Adrenal gland (tissue), 12 donors: Measurements from ENCODE around the gene HCK. TPM values are rescaled to one million over a fixed set of nuclear protein-coding genes. Genes with fewer than 3 reads are reported as not detected.

ENCODE experiments used
- DNase-seq, 7 donors: peaks; one replicate each; pipeline ENCODE4 v3.0.0-alpha.2; 2019 to 2020
- H3K27ac ChIP-seq, 5 donors: fragments of 200-600 bp; sonication (generic) in 4 of 5; 1 replicate in 3 of 5; 2 replicates in 2 of 5; pipeline versions ENCODE4 v1.5.1 to v1.8.0; 2016 to 2020; ENCODE audit warnings: mild to moderate bottlenecking in 1 of 5
- H3K27me3 ChIP-seq: fragments of 200-600 bp; 2 replicates; pipeline ENCODE4 v1.8.0; 2021
- H3K36me3 ChIP-seq, 2 donors: fragments of 200-600 bp; replicated peaks in 1 of 2; 1 replicate in 1 of 2; 2 replicates in 1 of 2; pipeline versions ENCODE4 v1.5.1 to v1.8.0; 2018 to 2022
- H3K4me1 ChIP-seq, 2 donors: fragments of 200-600 bp; replicated peaks in 1 of 2; 1 replicate in 1 of 2; 2 replicates in 1 of 2; pipeline versions ENCODE4 v1.5.1 to v1.8.0; 2018 to 2021
- H3K4me3 ChIP-seq, 4 donors: fragments of 200-600 bp; sonication (generic) in 3 of 4; one replicate each; pipeline ENCODE4 v1.5.1; 2016 to 2018
- H3K9me3 ChIP-seq, 3 donors: fragments of 200-600 bp; sonication (generic) in 1 of 3; replicated peaks in 1 of 3; 1 replicate in 2 of 3; 2 replicates in 1 of 3; pipeline versions ENCODE4 v1.5.1 to v1.8.0; 2016 to 2021
- POLR2A ChIP-seq, 2 donors: fragments of 450-650 bp; IDR thresholded peaks; one replicate each; pipeline ENCODE4 v1.6.1; 2017; ENCODE audit warnings: antibody characterized with exemption in 2 of 2, mild to moderate bottlenecking in 2 of 2, moderate library complexity in 1 of 2
- WGBS, 4 donors: extraction: QIAGEN DNeasy Blood & Tissue Kit in 2 of 4; methylation state at CpG; one replicate each; pipeline versions ENCODE4 v1.1.5 to v1.1.7; 2013 to 2017; 5-methylcytosine and 5-hydroxymethylcytosine counted together
- intact Hi-C, 2 donors: fragments of 100-400 bp; cut with DNase I; formaldehyde crosslinking; loops; one replicate each; pipeline versions ENCODE4 v1.14.1 to v1.15.0; 2022 to 2023
- polyA plus RNA-seq, 3 donors: library from polyadenylated mRNA; stranded (reverse); fragments of 200-250 nt in 2 of 3; fragments of 350-450 nt in 1 of 3; fragmentation: Illumina TruSeq in 1 of 3; extraction: RNeasy Lipid Tissue Mini Kit (QIAGEN cat#74804) in 1 of 3; gene quantifications; one replicate each; pipeline ENCODE4 v1.2.3, GENCODE V29; 2013 to 2014
- total RNA-seq, 9 donors: library from RNA; depleted of rRNA in 4 of 9; stranded (reverse); fragments of >200 nt in 4 of 9; fragments of 120-200 nt in 1 of 9; fragmentation: NEBNext Ultra II Directional in 1 of 9; extraction: Animal tissue kit (Norgen Biotek cat#: 25700) in 1 of 9; gene quantifications; one replicate each; pipeline versions ENCODE4 v1.1.0 to v1.2.4, GENCODE V29; 2013 to 2023
- TF ChIP-seq, protein P1 (sequence below), 6 experiments: fragments of 450-650 bp in 4 of 6; fragments of 200-600 bp in 2 of 6; sonication (generic) in 1 of 6; IDR thresholded peaks; 1 replicate in 5 of 6; 2 replicates in 1 of 6; pipeline versions ENCODE4 v1.5.1 to v1.8.0; 2016 to 2021; ENCODE audit warnings: antibody characterized with exemption in 6 of 6, mild to moderate bottlenecking in 2 of 6, moderate library complexity in 1 of 6
- donor health status: healthy with polysubstance abuse.
- donor health status: Bipolar disorder and iron deficiency.
- donor health status: DM: yes; HTN: yes; CAD: no.
- donor health status: DM: no; HTN: no; CAD: no.
- donor health status: DM: no; HTN: no; CAD: no.
- donor health status: DM: yes; HTN: yes; CAD: no.

HCK gene
- total and polyA plus RNA-seq, 12 donors = 3.7 to 49.8 (median 17.0) TPM

DNA sequence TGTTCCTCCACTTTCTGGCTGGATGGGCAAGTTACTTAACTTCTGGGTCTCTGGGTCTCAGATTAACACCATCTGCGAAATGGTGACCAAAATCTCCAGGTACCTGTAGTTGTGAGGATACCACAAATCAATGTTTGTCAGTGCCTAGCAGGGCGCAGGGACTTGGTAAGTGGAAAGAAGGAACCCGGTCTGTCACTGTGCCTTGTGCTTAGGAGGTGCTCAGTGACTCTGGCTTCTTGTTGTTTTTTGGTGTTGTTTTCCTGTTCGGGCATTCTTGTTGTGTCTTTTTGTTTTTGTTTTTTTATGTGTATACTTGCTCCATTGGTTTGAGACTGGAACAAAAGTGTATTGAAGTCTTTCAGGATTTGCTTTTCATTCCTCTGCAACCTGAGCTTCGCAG is 75.3 kb downstream of the HCK start:
- Histone ChIP-seq H3K4me1 (peaks cover 0 to 6% of the 10 kb centered on the region in 2 donors), H3K36me3 (no peaks in the 10 kb centered on the region), H3K27ac (no peak overlapping the region), H3K27me3 (no peaks in the 10 kb centered on the region), H3K4me3 (no peak overlapping the region), H3K9me3 (no peaks in the 10 kb centered on the region)
- 93 to 100% (median 94%) methylated on average over 5 of the region's 5 CpGs for WGBS, 4 donors
- intact Hi-C loops = no loop called here
- TF ChIP-seq POLR2A (IDR thresholded peaks at IDR 0.05) = no peak
- TF ChIP-seq, protein P1, sequence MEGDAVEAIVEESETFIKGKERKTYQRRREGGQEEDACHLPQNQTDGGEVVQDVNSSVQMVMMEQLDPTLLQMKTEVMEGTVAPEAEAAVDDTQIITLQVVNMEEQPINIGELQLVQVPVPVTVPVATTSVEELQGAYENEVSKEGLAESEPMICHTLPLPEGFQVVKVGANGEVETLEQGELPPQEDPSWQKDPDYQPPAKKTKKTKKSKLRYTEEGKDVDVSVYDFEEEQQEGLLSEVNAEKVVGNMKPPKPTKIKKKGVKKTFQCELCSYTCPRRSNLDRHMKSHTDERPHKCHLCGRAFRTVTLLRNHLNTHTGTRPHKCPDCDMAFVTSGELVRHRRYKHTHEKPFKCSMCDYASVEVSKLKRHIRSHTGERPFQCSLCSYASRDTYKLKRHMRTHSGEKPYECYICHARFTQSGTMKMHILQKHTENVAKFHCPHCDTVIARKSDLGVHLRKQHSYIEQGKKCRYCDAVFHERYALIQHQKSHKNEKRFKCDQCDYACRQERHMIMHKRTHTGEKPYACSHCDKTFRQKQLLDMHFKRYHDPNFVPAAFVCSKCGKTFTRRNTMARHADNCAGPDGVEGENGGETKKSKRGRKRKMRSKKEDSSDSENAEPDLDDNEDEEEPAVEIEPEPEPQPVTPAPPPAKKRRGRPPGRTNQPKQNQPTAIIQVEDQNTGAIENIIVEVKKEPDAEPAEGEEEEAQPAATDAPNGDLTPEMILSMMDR (IDR thresholded peaks at IDR 0.05) = no peak
- DNase-seq = no peak

DNA sequence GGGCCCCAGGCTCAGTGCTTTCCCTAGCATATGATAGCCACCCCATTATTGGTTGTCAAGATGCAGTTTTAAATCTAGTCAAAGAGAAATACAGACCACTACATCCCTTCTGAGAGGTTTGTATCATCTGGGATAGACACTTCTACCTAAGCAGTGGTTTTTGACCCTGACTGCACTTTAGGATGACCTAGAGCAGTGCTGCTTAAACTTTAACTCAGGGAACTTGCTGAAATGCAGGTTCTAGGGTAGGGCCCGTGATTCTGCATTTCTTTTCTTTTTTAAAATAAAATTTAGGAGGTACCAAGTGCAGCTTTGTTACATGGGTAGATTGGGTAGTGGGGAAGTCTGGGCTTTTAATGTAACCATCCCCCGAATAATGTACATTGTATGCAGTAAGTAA is 76.1 kb downstream of the HCK start:
- WGBS, 4 donors = 83 to 98% (median 97%) methylated on average over 2 of the region's 2 CpGs
- no peak overlapping the region for H3K27ac ChIP-seq
- H3K4me1 ChIP-seq = peaks cover 0 to 6% of the 10 kb centered on the region in 2 donors
- intact Hi-C loops = no loop called here
- no peaks in the 10 kb centered on the region for H3K27me3 ChIP-seq
- H3K4me3 ChIP-seq = no peak overlapping the region
- no peak for DNase-seq
- no peaks in the 10 kb centered on the region for H3K36me3 ChIP-seq
- no peak for TF ChIP-seq POLR2A (IDR thresholded peaks at IDR 0.05)
- TF ChIP-seq, protein P1 (IDR thresholded peaks at IDR 0.05) = no peak
- H3K9me3 ChIP-seq = no peaks in the 10 kb centered on the region

DNA sequence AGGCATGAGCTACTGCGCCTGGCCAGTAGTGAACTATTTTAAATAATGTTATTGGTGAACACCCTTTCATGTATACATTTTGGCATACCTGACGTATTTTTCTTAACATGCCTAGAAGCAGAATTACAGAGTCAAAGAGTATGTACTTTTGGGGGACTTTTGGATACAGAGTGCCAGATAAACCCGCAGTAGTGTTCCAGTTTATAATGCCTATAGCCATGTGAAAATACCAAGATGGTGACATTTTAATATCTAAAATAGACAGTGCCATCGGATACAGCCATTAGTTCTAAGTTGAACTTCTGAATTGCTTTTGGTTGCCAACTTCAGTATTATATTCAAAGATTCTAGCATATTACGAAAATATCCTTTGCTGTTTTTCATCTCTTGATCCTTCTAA is 77.8 kb downstream of the HCK start:
- peaks cover 0 to 6% of the 10 kb centered on the region in 2 donors for H3K4me1 ChIP-seq
- intact Hi-C loops = no loop called here
- 92 to 98% (median 95%) methylated on average over 5 of the region's 5 CpGs for WGBS, 4 donors

DNA sequence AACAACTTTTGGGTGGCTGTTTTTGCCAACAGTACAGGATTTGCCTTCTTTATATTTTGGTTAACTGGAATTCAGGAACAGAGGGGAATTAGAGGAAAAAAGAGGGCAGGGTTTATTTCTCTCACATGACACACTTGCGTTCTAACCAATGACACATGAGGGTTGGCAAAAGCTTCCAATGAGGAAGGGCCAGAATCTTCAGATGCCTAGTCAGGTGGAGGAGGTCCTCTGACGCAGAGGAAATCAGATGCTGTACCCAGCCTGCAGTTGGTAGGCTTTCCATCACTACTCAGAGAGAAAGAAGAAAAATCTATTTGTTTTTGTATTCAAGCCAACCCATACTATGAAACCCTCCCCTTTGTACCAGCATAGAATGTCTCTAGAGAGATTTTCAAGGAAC is 78.3 kb downstream of the HCK start:
- peaks cover 0 to 7% of the 10 kb centered on the region in 2 donors for H3K36me3 ChIP-seq
- H3K9me3 ChIP-seq = no peaks in the 10 kb centered on the region
- no peak overlapping the region for H3K4me3 ChIP-seq
- H3K4me1 ChIP-seq = peaks cover 0 to 6% of the 10 kb centered on the region in 2 donors
- intact Hi-C loops = no loop called here
- no peak overlapping the region for H3K27ac ChIP-seq
- no peak for TF ChIP-seq POLR2A (IDR thresholded peaks at IDR 0.05)
- TF ChIP-seq, protein P1 (IDR thresholded peaks at IDR 0.05) = no peak
- no peak for DNase-seq
- no peaks in the 10 kb centered on the region for H3K27me3 ChIP-seq
- WGBS, 4 donors = 45 to 95% (median 70%) methylated on average over 2 of the region's 2 CpGs

More for the DNA sequence above, 77.8 kb downstream of the HCK start:
- no peak for TF ChIP-seq POLR2A (IDR thresholded peaks at IDR 0.05)
- TF ChIP-seq, protein P1 (IDR thresholded peaks at IDR 0.05) = no peak
- H3K36me3 ChIP-seq = peaks cover 0 to 7% of the 10 kb centered on the region in 2 donors
- no peaks in the 10 kb centered on the region for H3K9me3 ChIP-seq
- H3K27ac ChIP-seq = no peak overlapping the region
- no peaks in the 10 kb centered on the region for H3K27me3 ChIP-seq
- no peak for DNase-seq
- H3K4me3 ChIP-seq = no peak overlapping the region
